RWPE2 (cell line): ENCODE results near the gene ATF7IP2.
A peak's percentile ranks its signal among the peaks of the same experiment; 100 is the strongest.

Experiments used
- ATAC-seq: fragments of 200-7000 bp; cut with Tn5 transposase; 3 replicates; pipeline ENCODE4 v1.9.1; 2021; ENCODE audit warnings: low read depth
- DNase-seq: peaks from one replicate; pipeline ENCODE4 v3.0.0-alpha.2; 2020; ENCODE audit warnings: low spot score
- H3K27ac ChIP-seq: fragments of 450-650 bp; 2 replicates; pipeline ENCODE4 v1.5.1; 2017; ENCODE audit warnings: mild to moderate bottlenecking; ENCODE audit not compliant: poor library complexity, severe bottlenecking
- H3K27me3 ChIP-seq: fragments of 250-450 bp; sonication (Bioruptor Pico); 2 replicates; pipeline ENCODE4 v1.5.1; 2021; ENCODE audit warnings: mild to moderate bottlenecking, moderate library complexity; ENCODE audit not compliant: insufficient read depth, poor library complexity, severe bottlenecking
- H3K36me3 ChIP-seq: fragments of 250-450 bp; sonication (Bioruptor Pico); 2 replicates; pipeline ENCODE4 v1.5.1; 2020; ENCODE audit warnings: low read depth, mild to moderate bottlenecking, moderate library complexity
- H3K4me1 ChIP-seq: fragments of 250-450 bp; sonication (Bioruptor Pico); 2 replicates; pipeline ENCODE4 v1.5.1; 2021; ENCODE audit warnings: mild to moderate bottlenecking, moderate library complexity; ENCODE audit not compliant: insufficient read depth, poor library complexity, severe bottlenecking
- H3K4me3 ChIP-seq: fragments of 250-450 bp; sonication (Bioruptor Pico); 2 replicates; pipeline ENCODE4 v1.5.1; 2021; ENCODE audit warnings: mild to moderate bottlenecking, moderate library complexity; ENCODE audit not compliant: severe bottlenecking
- H3K9me3 ChIP-seq: fragments of 250-450 bp; sonication (Bioruptor Pico); 2 replicates; pipeline ENCODE4 v1.5.1; 2021; ENCODE audit warnings: mild to moderate bottlenecking, moderate library complexity; ENCODE audit not compliant: severe bottlenecking
- CTCF ChIP-seq: fragments of 450-650 bp; IDR thresholded peaks from one replicate; pipeline ENCODE4 v1.5.1; 2017; ENCODE audit warnings: mild to moderate bottlenecking, moderate library complexity; ENCODE audit not compliant: poor library complexity, severe bottlenecking

ATF7IP2 gene

GRCh38 chr16:10510279-10510678, 124.4 kb downstream of the ATF7IP2 start:
- no peak overlapping the region for H3K27ac ChIP-seq
- H3K27me3 ChIP-seq = no peaks in the 10 kb centered on the region
- H3K9me3 ChIP-seq = no peaks in the 10 kb centered on the region
- DNase-seq = no peak
- no peak overlapping the region for H3K4me3 ChIP-seq
- no peak for TF ChIP-seq CTCF
- no peaks in the 10 kb centered on the region for H3K4me1 ChIP-seq
- no peaks in the 10 kb centered on the region for H3K36me3 ChIP-seq
- no peak for ATAC-seq

DNA sequence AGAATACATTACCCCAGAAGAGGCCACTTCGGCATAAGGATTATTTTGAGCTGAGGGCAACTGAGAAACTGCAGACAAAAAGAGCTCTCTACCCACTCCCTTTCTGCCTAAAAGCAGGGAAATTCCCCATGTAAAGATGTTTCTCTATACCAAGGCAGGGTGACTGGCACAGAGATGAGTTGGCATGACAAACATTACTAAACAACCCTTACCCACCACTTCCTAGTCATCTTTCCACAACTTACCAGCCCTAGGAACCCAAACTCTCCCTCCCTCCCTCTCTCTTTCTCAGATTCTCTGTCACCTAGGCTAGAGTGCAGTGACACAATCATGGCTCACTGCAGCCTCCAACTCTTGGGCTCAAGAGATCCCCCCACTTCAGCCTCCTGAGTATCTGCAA, 126.0 kb downstream of the ATF7IP2 start:
- H3K36me3 ChIP-seq = no peaks in the 10 kb centered on the region
- H3K4me3 ChIP-seq = no peak overlapping the region
- H3K27ac ChIP-seq = no peak overlapping the region
- H3K4me1 ChIP-seq = no peaks in the 10 kb centered on the region
- no peak for DNase-seq
- no peaks in the 10 kb centered on the region for H3K27me3 ChIP-seq
- ATAC-seq = peak; percentile 32; the same call in 1 of the 3 replicates
- TF ChIP-seq CTCF = no peak
- H3K9me3 ChIP-seq = no peaks in the 10 kb centered on the region

DNA sequence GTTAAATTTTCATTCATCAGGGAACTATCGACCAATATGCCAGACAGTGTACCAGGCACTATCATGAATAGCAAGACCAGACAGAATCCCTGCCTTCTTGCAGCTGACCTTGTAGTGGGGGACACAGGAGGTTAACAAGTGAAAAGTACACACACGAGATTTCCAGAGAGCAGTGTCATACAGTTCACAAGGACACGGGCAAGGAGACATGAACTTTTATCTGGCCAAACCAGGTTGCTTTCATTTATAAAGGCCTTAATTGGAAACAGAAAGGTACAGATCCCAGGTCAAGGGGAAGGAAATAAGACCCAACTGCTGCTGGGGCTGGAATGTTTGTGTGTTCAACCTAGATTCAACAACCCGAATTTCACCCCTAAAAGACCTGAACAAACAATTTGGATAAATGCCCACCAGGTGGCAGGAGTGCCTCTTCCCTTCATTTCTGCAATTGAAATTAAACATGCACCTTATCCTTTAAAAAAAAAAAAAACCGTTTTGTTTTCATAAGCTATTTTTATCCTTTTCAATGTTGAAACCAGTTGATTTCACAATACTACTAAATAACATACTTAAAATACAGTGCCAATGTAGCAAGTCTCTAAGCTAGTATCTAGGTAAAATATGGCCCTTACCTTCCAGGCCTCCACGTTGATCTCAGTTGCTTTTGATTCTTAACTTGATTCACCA, 128.7 kb downstream of the ATF7IP2 start:
- no peaks in the 10 kb centered on the region for H3K4me1 ChIP-seq
- peak; percentile 83 for TF ChIP-seq CTCF
- H3K27me3 ChIP-seq = no peaks in the 10 kb centered on the region
- no peak overlapping the region for H3K4me3 ChIP-seq
- H3K27ac ChIP-seq = no peak overlapping the region
- ATAC-seq = no peak; the same call in 2 of the 3 replicates
- no peaks in the 10 kb centered on the region for H3K36me3 ChIP-seq
- H3K9me3 ChIP-seq = no peaks in the 10 kb centered on the region
- DNase-seq = no peak

GRCh38 chr16:10517868-10518267, 132.0 kb downstream of the ATF7IP2 start:
- ATAC-seq = no peak
- no peak overlapping the region for H3K4me3 ChIP-seq

More at GRCh38 chr16:10517868-10518267, 132.0 kb downstream of the ATF7IP2 start:
- Histone ChIP-seq H3K27ac (no peak overlapping the region), H3K4me1 (no peaks in the 10 kb centered on the region), H3K9me3 (no peaks in the 10 kb centered on the region), H3K27me3 (no peaks in the 10 kb centered on the region), H3K36me3 (no peaks in the 10 kb centered on the region)
- DNase-seq = no peak
- TF ChIP-seq CTCF = no peak
